PC-3 (cell line): ENCODE data around the gene ENTREP3.

ENCODE experiments used
- EZH2 ChIP-seq: fragments of 300-600 bp; sonication (generic); IDR thresholded peaks from one replicate; pipeline ENCODE4 v1.6.1; 2017; ENCODE audit warnings: antibody characterized with exemption, mild to moderate bottlenecking, low read length; ENCODE audit not compliant: unreplicated experiment
- EZH2phosphoT487 ChIP-seq: fragments of 300-600 bp; sonication (generic); IDR thresholded peaks from 2 replicates; pipeline ENCODE4 v1.6.1; 2018; ENCODE audit warnings: mild to moderate bottlenecking, antibody characterized with exemption, low read length, borderline replicate concordance
- TF ChIP-seq, protein P1 (sequence below): fragments of 300-600 bp; sonication (generic); conservative IDR thresholded peaks from 2 replicates; pipeline ENCODE4 v1.5.1; 2017; ENCODE audit warnings: antibody characterized with exemption, low read depth, mild to moderate bottlenecking, low read length

DNA sequence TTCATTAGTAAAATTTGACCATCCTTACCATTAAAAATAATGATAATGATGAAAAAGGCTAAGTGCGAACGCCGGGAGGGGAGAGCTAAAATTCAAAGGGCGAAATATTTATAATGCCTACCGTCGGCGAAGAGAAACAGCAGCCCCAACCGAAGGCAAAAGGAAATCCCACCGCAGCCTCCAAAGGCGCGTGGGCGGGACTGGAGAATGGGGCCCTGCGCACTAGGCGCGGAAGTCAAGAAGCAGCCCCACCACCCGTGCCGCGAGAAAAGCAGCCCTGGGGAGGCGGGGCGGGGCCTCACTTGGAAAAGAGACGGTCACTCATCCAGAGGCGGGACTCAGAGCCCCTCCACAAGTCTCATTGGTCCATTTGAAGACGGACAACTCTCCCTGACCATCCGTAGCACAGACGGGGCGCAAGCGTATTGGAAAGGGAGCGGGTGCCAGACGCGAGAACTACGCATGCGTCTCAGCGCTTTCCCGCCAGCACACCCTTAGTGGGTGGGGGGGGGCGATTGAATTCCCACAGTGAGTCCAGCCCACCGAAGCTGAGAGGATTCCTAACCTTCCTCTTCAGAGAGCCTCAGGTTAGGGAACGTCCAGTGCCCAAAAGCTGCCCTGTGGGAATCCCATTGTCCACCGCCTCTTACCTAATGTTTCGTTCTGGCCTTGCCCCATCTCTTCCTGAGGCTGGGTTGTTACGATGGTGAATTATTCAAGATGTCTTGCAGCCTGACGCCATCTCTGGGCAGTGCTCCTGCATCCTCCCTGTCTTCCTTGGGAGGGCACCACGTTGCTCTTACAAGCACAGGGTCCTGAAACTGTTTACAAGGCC, 27.8 kb downstream of the ENTREP3 start:
- TF ChIP-seq, protein P1, sequence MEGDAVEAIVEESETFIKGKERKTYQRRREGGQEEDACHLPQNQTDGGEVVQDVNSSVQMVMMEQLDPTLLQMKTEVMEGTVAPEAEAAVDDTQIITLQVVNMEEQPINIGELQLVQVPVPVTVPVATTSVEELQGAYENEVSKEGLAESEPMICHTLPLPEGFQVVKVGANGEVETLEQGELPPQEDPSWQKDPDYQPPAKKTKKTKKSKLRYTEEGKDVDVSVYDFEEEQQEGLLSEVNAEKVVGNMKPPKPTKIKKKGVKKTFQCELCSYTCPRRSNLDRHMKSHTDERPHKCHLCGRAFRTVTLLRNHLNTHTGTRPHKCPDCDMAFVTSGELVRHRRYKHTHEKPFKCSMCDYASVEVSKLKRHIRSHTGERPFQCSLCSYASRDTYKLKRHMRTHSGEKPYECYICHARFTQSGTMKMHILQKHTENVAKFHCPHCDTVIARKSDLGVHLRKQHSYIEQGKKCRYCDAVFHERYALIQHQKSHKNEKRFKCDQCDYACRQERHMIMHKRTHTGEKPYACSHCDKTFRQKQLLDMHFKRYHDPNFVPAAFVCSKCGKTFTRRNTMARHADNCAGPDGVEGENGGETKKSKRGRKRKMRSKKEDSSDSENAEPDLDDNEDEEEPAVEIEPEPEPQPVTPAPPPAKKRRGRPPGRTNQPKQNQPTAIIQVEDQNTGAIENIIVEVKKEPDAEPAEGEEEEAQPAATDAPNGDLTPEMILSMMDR, result no peak
- TF ChIP-seq EZH2phosphoT487 (no peak), EZH2 (no peak)
